Fibroblast of skin of left biceps (primary cell): ENCODE data around the gene CRHR2.

Source experiments
- DNase-seq, 2 experiments: peaks; one replicate each; pipeline ENCODE4 v3.0.0-alpha.2; 2013; ENCODE audit warnings: low read depth in 2 of 2

The CRHR2 gene

GRCh38 chr7:30706908-30707307 is 24.7 kb upstream of the CRHR2 start:
- DNase-seq: no peak

- no peak for DNase-seq
Observed at GRCh38 chr7:30706316-30706715, 24.1 kb upstream of the CRHR2 start.

- DNase-seq: no peak
Observed at GRCh38 chr7:30705596-30705995, 23.3 kb upstream of the CRHR2 start.

- no peak for DNase-seq
Observed at GRCh38 chr7:30705008-30705407, 22.8 kb upstream of the CRHR2 start.

GRCh38 chr7:30703756-30704155 is 21.5 kb upstream of the CRHR2 start:
- no peak for DNase-seq

- DNase-seq: no peak
Observed at GRCh38 chr7:30702200-30702599, 19.9 kb upstream of the CRHR2 start.

GRCh38 chr7:30700941-30701340 is 18.7 kb upstream of the CRHR2 start:
- DNase-seq: no peak

GRCh38 chr7:30699706-30700495 is 17.6 kb upstream of the CRHR2 start:
- no peak for DNase-seq

GRCh38 chr7:30698481-30698880 is 16.2 kb upstream of the CRHR2 start:
- DNase-seq: no peak

GRCh38 chr7:30697719-30698460 is 15.6 kb upstream of the CRHR2 start:
- DNase-seq: no peak

GRCh38 chr7:30694774-30695721 is 12.8 kb upstream of the CRHR2 start:
- DNase-seq: no peak

GRCh38 chr7:30694218-30694745 is 12.0 kb upstream of the CRHR2 start:
- DNase-seq: no peak

GRCh38 chr7:30692882-30693281 is 10.6 kb upstream of the CRHR2 start:
- DNase-seq: no peak

GRCh38 chr7:30692438-30692837 is 10.2 kb upstream of the CRHR2 start:
- DNase-seq: no peak

- no peak for DNase-seq
Observed at GRCh38 chr7:30690011-30690410, 7.8 kb upstream of the CRHR2 start.

GRCh38 chr7:30688718-30689221 is 6.5 kb upstream of the CRHR2 start:
- DNase-seq: no peak

- DNase-seq: no peak
Observed at GRCh38 chr7:30687604-30688003, 5.3 kb upstream of the CRHR2 start.

- no peak for DNase-seq
Observed at GRCh38 chr7:30684351-30684750, 2.1 kb upstream of the CRHR2 start.

- no peak for DNase-seq
Observed at GRCh38 chr7:30683816-30684215, 1.6 kb upstream of the CRHR2 start.

- no peak for DNase-seq
Observed at GRCh38 chr7:30683306-30683705, 1.1 kb upstream of the CRHR2 start.

GRCh38 chr7:30681815-30682211 is 443 bp downstream of the CRHR2 start:
- DNase-seq: no peak

- DNase-seq: no peak
Observed at GRCh38 chr7:30681331-30681797, 892 bp downstream of the CRHR2 start.
